Small intestine (tissue), 7 donors: Measurements from ENCODE around the gene C3orf33. TPM values are rescaled to one million over a fixed set of nuclear protein-coding genes. Genes with fewer than 3 reads are reported as not detected.

Source experiments
- DNase-seq, 2 donors: peaks; one replicate each; pipeline versions ENCODE4 v3.0.0 to v3.0.0-alpha.2; 2013
- FAIRE-seq: peaks from 2 replicates; lab custom pipeline; 2012; peaks lifted over from hg19 to GRCh38; lab: Jason Lieb, UNC
- H3K27ac ChIP-seq, 3 donors: one replicate each; pipeline ENCODE4 v1.5.1; 2013; ENCODE audit warnings: low read length in 2 of 3, mild to moderate bottlenecking in 2 of 3, control low read depth in 1 of 3, inconsistent platforms in 1 of 3, low read depth in 1 of 3, moderate library complexity in 1 of 3
- H3K27me3 ChIP-seq, 3 donors: one replicate each; pipeline ENCODE4 v1.6.1; 2013; ENCODE audit warnings: low read length in 3 of 3, inconsistent platforms in 1 of 3; ENCODE audit not compliant: control insufficient read depth in 3 of 3, insufficient read depth in 3 of 3
- H3K36me3 ChIP-seq, 3 donors: one replicate each; pipeline ENCODE4 v1.6.1; 2013; ENCODE audit warnings: low read length in 3 of 3, inconsistent platforms in 1 of 3, low read depth in 1 of 3, mild to moderate bottlenecking in 1 of 3, moderate library complexity in 1 of 3; ENCODE audit not compliant: control insufficient read depth in 3 of 3, insufficient read depth in 2 of 3
- H3K4me1 ChIP-seq, 3 donors: one replicate each; pipeline ENCODE4 v1.6.1; 2013; ENCODE audit warnings: low read length in 2 of 3, inconsistent platforms in 1 of 3, low read depth in 1 of 3, mild to moderate bottlenecking in 1 of 3, moderate library complexity in 1 of 3; ENCODE audit not compliant: control insufficient read depth in 3 of 3, insufficient read depth in 2 of 3
- H3K4me3 ChIP-seq, 3 donors: one replicate each; pipeline ENCODE4 v1.5.1; 2013; ENCODE audit warnings: low read length in 3 of 3, control low read depth in 1 of 3, inconsistent platforms in 1 of 3, low read depth in 1 of 3, mild to moderate bottlenecking in 1 of 3, moderate library complexity in 1 of 3
- H3K9me3 ChIP-seq, 2 donors: one replicate each; pipeline ENCODE4 v1.6.1; 2013; ENCODE audit warnings: low read depth in 1 of 2, low read length in 1 of 2; ENCODE audit not compliant: control insufficient read depth in 2 of 2, insufficient read depth in 1 of 2
- whole genome bisulfite sequencing, 3 donors: extraction: QIAGEN DNeasy Blood & Tissue Kit; methylation state at CpG; one replicate each; pipeline ENCODE4 v1.1.7; 2013; 5-methylcytosine and 5-hydroxymethylcytosine counted together
- polyA plus RNA-seq, 4 donors: library from polyadenylated mRNA; stranded (reverse) in 3 of 4; unstranded in 1 of 4; fragments of 200-250 nt in 3 of 4; fragments of 120-200 nt in 1 of 4; gene quantifications; one replicate each; pipeline versions ENCODE4 v1.2.1 to v1.2.3, GENCODE V29; 2013
- donor health status: healthy with polysubstance abuse.
- donor health status: control.
- donor health status: control.
- donor health status: Bipolar disorder and iron deficiency.
- donor health status: healthy.

The C3orf33 gene
- polyA plus RNA-seq, 4 donors: 0.89 to 10.3 (median 2.2) TPM

GRCh38 chr3:155804323-155804722 is 1.8 kb downstream of the C3orf33 start:
- H3K4me3 ChIP-seq: no peak overlapping the region
- no peaks in the 10 kb centered on the region for H3K27me3 ChIP-seq
- peak overlapping the region in 1 of 3 donors; percentile 75 for H3K27ac ChIP-seq
- H3K36me3 ChIP-seq: peaks cover 0 to 13% (median 0%) of the 10 kb centered on the region in 3 donors
- no peaks in the 10 kb centered on the region for H3K9me3 ChIP-seq
- FAIRE-seq: no peak
- peaks cover 0 to 10% (median 0%) of the 10 kb centered on the region in 3 donors for H3K4me1 ChIP-seq
- DNase-seq: peak in 1 of 2 donors; percentile 59

- H3K9me3 ChIP-seq: peaks cover 0 to 10% of the 10 kb centered on the region in 2 donors
- H3K36me3 ChIP-seq: peaks cover 0 to 32% (median 0%) of the 10 kb centered on the region in 3 donors
- no peak overlapping the region for H3K27ac ChIP-seq
- H3K4me1 ChIP-seq: no peaks in the 10 kb centered on the region
- FAIRE-seq (no peak), DNase-seq (no peak)
- H3K27me3 ChIP-seq: no peaks in the 10 kb centered on the region
- no peak overlapping the region for H3K4me3 ChIP-seq
- WGBS, 3 donors: 81 to 96% (median 95%) methylated on average over 1 of the region's 1 CpG
Measured at GRCh38 chr3:155792532-155792931, 13.5 kb downstream of the C3orf33 start.

- Histone ChIP-seq H3K27ac (no peak overlapping the region), H3K36me3 (peaks cover 0 to 29% (median 0%) of the 10 kb centered on the region in 3 donors), H3K4me3 (no peak overlapping the region), H3K4me1 (no peaks in the 10 kb centered on the region), H3K27me3 (no peaks in the 10 kb centered on the region), H3K9me3 (peaks cover 0 to 5% of the 10 kb centered on the region in 2 donors)
- no peak for FAIRE-seq
- DNase-seq: no peak
- 96 to 100% (median 96%) methylated on average over 2 of the region's 2 CpGs for WGBS, 3 donors
Measured at GRCh38 chr3:155791190-155791589, 14.9 kb downstream of the C3orf33 start.

- Histone ChIP-seq H3K27ac (no peak overlapping the region), H3K4me3 (no peak overlapping the region), H3K36me3 (peaks cover 0 to 29% (median 0%) of the 10 kb centered on the region in 3 donors), H3K4me1 (no peaks in the 10 kb centered on the region), H3K27me3 (no peaks in the 10 kb centered on the region), H3K9me3 (peaks cover 0 to 5% of the 10 kb centered on the region in 2 donors)
- FAIRE-seq (no peak), DNase-seq (no peak)
- 75 to 85% (median 83%) methylated on average over 4 of the region's 4 CpGs for WGBS, 3 donors
Measured at GRCh38 chr3:155790272-155790925, 15.7 kb downstream of the C3orf33 start.

GRCh38 chr3:155785662-155786295 is 20.3 kb downstream of the C3orf33 start:
- H3K4me3 ChIP-seq: no peak overlapping the region
- H3K27me3 ChIP-seq: no peaks in the 10 kb centered on the region
- no peaks in the 10 kb centered on the region for H3K4me1 ChIP-seq
- DNase-seq (no peak), FAIRE-seq (no peak)
- no peak overlapping the region for H3K27ac ChIP-seq
- peaks cover 0 to 20% (median 0%) of the 10 kb centered on the region in 3 donors for H3K36me3 ChIP-seq
- peaks cover 0 to 3% of the 10 kb centered on the region in 2 donors for H3K9me3 ChIP-seq

- H3K4me3 ChIP-seq: no peak overlapping the region
- peaks cover 0 to 3% of the 10 kb centered on the region in 2 donors for H3K9me3 ChIP-seq
- H3K27me3 ChIP-seq: no peaks in the 10 kb centered on the region
- DNase-seq (no peak), FAIRE-seq (no peak)
- H3K36me3 ChIP-seq: peaks cover 0 to 16% (median 0%) of the 10 kb centered on the region in 3 donors
- 97 to 100% (median 100%) methylated on average over 1 of the region's 1 CpG for WGBS, 3 donors
- no peak overlapping the region for H3K27ac ChIP-seq
- H3K4me1 ChIP-seq: no peaks in the 10 kb centered on the region
Measured at GRCh38 chr3:155782390-155782953, 23.6 kb downstream of the C3orf33 start.

- no peak overlapping the region for H3K4me3 ChIP-seq
- DNase-seq (no peak), FAIRE-seq (no peak)
- H3K27ac ChIP-seq: no peak overlapping the region
- H3K9me3 ChIP-seq: peaks cover 0 to 3% of the 10 kb centered on the region in 2 donors
- H3K27me3 ChIP-seq: no peaks in the 10 kb centered on the region
- H3K36me3 ChIP-seq: peaks cover 0 to 18% (median 0%) of the 10 kb centered on the region in 3 donors
- no peaks in the 10 kb centered on the region for H3K4me1 ChIP-seq
Measured at GRCh38 chr3:155780291-155780690, 25.8 kb downstream of the C3orf33 start.

GRCh38 chr3:155778462-155778861 is 27.6 kb downstream of the C3orf33 start:
- Histone ChIP-seq H3K4me3 (no peak overlapping the region), H3K9me3 (peaks cover 0 to 1% of the 10 kb centered on the region in 2 donors), H3K27me3 (no peaks in the 10 kb centered on the region), H3K4me1 (no peaks in the 10 kb centered on the region), H3K36me3 (peaks cover 0 to 14% (median 3%) of the 10 kb centered on the region in 3 donors), H3K27ac (no peak overlapping the region)
- FAIRE-seq (no peak), DNase-seq (no peak)
